IPS-18c (cell line): Measurements from ENCODE around the gene RBM23.
"Not testable (repeated sequence)": the region's sequence is repeated elsewhere in the genome, so short reads cannot be mapped to it uniquely, and the experiment has no call there.

Source experiments
- H3K4me3 ChIP-seq: 2 replicates; pipeline ENCODE4 v1.7.0; 2013; ENCODE audit warnings: low read depth, mild to moderate bottlenecking, low read length, moderate library complexity; ENCODE audit not compliant: insufficient read depth
- H3K9me3 ChIP-seq: one replicate; pipeline ENCODE4 v1.6.1; 2013; ENCODE audit warnings: mild to moderate bottlenecking, low read length, moderate library complexity; ENCODE audit not compliant: control insufficient read depth, insufficient read depth

Gene RBM23

DNA sequence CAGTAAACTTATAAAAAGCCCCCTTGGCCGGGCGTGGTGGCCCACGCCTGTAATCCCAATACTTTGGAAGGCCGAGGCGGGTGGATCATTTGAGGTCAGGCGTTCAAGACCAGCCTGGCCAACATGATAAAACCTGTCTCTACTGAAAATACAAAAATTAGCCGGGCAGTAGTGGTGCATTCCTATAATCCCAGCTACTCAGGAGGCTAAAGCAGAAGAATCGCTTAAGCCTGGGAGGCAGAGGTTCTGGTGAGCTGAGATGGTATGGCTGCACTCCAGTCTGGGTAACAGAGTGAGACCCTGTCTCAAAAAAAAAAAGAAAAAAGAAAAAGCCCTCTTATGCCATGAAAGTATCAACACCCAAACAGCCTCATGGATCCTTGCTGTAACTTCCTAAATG lies 6.6 kb upstream of the RBM23 start:
- no peak overlapping the region for H3K4me3 ChIP-seq
- H3K9me3 ChIP-seq = no peaks in the 10 kb centered on the region

DNA sequence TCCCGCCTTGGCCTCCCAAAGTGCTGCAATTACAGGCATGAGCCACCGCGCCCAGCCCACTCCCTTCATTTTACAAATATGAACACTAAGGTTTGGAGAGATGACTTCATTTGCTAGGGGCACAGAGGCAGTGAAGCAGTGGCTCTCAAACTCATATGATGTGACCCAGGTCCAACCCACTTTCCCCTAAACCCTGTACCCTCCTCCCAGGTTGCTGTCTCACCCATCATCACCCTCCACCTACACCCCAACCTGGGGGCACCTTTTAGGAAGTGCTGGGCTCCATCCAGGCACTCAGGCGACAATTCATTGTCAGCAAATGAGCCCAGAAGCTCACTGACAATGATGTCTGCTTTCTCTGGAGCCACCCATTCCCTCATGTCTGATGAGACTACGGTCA lies 4.8 kb upstream of the RBM23 start:
- H3K9me3 ChIP-seq = no peaks in the 10 kb centered on the region
- no peak overlapping the region for H3K4me3 ChIP-seq

- no peak overlapping the region for H3K4me3 ChIP-seq
- no peaks in the 10 kb centered on the region for H3K9me3 ChIP-seq
These were observed 3.3 kb upstream of the RBM23 start for GRCh38 chr14:22922294-22922693.

DNA sequence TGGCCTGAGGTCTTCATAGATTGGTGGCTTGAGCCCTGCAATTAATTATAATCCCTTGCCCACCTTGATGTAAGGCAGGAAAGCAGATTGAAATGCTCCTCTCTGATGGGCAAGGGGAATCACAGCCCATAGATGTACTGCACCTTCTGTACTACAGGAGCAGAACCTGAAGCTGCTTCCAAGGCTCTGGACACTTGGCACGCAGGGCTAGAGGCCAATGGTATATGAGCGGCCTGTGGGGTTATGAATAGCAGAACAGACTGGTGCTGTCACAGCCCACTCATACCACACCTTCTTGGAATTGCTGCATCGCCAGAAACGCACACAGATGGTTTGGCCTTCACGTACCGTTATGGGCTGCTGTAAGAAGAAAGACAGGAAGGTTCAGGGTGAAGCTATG lies 1.7 kb upstream of the RBM23 start:
- Histone ChIP-seq H3K9me3 (no peaks in the 10 kb centered on the region), H3K4me3 (no peak overlapping the region)

DNA sequence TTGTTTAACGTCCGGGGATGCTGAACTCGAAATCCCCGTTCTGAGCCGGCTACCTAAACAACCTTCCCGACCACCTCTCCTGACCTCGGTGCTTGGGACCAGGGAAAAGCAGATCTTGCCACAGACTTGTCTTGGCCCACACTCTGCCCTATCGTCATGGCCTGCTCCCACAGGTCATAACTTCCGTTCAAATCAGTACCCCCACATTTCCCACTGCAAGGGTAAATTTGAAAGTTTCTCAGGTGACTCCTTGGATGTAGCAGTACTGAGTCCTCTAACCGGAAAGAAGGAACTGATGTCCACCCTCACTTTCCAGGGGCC lies 612 bp upstream of the RBM23 start:
- peak overlapping the region; percentile 29 for H3K4me3 ChIP-seq

DNA sequence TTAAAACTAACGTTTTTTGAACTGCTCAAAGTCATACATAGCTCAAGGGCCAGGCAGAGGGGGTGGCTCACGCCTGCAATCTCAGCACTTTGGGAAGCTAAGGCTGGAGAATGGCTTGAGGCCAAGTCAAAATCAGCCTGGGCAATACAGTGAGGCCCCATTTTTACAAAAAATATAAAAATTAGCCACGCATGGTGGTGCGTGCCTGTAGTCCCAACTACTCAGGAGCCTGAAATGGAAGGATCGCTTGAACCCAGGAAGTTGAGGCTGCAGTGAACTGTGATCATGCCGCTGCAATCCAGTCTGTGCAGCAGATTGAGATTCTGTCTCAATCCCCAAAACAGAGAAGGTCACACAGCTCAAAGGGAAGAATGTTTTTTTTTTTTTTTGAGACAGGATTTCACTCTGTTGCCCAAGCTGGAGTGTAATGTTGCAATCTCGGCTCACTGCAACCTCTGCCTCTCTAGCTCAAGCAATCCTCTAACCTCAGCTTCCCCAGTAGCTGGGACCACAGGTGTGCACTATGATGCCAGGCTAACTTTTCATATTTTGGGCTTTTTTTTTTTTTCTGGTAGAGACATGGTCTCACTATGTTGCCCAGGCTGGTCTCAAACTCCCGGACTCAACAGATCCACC lies 2.9 kb downstream of the RBM23 start:
- no peak overlapping the region for H3K4me3 ChIP-seq
- peaks cover 2% of the 10 kb centered on the region for H3K9me3 ChIP-seq

More for the DNA sequence above, 612 bp upstream of the RBM23 start:
- peaks cover under 1% of the 10 kb centered on the region for H3K9me3 ChIP-seq

DNA sequence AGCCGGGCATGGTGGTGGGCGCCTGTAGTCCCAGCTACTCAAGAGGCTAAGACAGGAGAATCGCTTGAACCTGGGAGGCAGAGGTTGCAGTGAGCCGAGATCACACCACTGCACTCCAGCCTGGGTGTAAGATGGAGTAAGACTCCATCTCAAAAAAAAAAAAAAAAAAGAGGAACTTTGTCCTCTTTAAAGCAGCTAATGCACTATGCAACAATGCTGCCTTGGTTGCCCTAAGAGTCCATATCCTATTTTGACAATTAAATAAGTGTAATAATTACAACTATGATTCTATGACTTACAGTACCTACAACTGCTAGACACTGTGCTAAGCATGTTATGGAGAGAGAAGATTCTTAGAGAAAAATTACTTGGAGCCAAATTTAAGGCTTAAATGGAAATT lies 4.1 kb downstream of the RBM23 start:
- H3K4me3 ChIP-seq, H3K9me3 ChIP-seq: not testable (repeated sequence)

GRCh38 chr14:22910916-22911315 lies 8.0 kb downstream of the RBM23 start:
- peaks cover 2% of the 10 kb centered on the region for H3K9me3 ChIP-seq
- H3K4me3 ChIP-seq = no peak overlapping the region

GRCh38 chr14:22908601-22909000 lies 10.3 kb downstream of the RBM23 start:
- Histone ChIP-seq H3K9me3 (no peaks in the 10 kb centered on the region), H3K4me3 (no peak overlapping the region)

- Histone ChIP-seq H3K4me3 (no peak overlapping the region), H3K9me3 (no peaks in the 10 kb centered on the region)
These were observed 11.5 kb downstream of the RBM23 start for GRCh38 chr14:22907429-22907828.

- H3K4me3 ChIP-seq = no peak overlapping the region
- H3K9me3 ChIP-seq = no peaks in the 10 kb centered on the region
These were observed 12.9 kb downstream of the RBM23 start for GRCh38 chr14:22906073-22906472.

GRCh38 chr14:22905627-22906026 lies 13.3 kb downstream of the RBM23 start:
- Histone ChIP-seq H3K4me3 (no peak overlapping the region), H3K9me3 (no peaks in the 10 kb centered on the region)

DNA sequence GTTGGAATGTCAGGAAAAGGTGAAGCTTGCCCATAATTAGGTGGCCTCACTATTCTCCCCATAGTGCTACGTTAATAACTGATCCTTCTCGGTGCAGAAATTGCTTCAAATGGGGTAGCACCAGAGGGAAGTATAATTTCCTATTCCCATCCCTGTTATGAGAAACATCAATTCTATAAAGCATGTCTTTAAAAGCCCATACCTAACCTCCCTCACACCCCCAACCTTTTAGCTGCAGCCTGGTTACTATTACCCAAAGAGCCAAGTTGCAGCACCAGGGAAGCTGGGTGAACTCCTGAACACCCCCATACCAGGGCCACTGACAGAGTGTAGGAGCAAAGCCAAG lies 15.2 kb downstream of the RBM23 start:
- Histone ChIP-seq H3K4me3 (no peak overlapping the region), H3K9me3 (no peaks in the 10 kb centered on the region)

GRCh38 chr14:22901799-22902198 lies 17.1 kb downstream of the RBM23 start:
- Histone ChIP-seq H3K4me3 (no peak overlapping the region), H3K9me3 (no peaks in the 10 kb centered on the region)

DNA sequence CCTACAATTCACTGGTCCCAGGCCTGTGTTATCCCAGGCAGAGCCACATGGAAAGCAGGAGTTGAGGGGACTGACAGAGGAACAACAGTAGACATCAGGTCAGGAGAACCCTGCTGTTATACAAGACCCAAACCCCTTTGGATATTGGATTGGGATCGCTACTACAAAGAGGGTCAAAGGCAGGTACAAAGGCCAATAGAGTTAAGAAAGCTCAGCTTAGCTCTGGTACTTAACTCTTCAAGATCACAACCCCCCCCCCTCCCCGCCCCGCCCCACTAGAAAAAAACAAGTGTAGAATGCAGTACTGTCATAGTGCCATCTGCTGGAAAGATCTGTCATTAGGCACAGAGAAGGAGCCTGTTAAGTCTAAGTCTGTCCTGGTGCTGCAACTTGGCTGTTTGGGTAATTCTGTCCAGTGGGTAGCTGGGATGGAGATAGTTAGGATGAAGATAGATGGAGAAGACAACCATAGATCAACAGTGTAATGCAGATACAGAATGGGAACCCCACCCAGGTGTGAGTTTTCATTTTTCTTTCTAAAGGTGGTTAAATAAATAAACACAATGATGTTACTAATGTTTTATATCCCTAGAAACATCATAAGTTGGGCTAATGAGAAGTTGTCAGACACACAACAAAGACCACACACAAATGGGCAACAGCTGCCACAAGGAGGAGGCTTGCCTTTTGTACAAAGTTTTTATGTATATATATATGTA lies 18.7 kb downstream of the RBM23 start:
- Histone ChIP-seq H3K9me3 (no peaks in the 10 kb centered on the region), H3K4me3 (no peak overlapping the region)

GRCh38 chr14:22898302-22899090 lies 20.5 kb downstream of the RBM23 start:
- Histone ChIP-seq H3K4me3 (no peak overlapping the region), H3K9me3 (no peaks in the 10 kb centered on the region)

DNA sequence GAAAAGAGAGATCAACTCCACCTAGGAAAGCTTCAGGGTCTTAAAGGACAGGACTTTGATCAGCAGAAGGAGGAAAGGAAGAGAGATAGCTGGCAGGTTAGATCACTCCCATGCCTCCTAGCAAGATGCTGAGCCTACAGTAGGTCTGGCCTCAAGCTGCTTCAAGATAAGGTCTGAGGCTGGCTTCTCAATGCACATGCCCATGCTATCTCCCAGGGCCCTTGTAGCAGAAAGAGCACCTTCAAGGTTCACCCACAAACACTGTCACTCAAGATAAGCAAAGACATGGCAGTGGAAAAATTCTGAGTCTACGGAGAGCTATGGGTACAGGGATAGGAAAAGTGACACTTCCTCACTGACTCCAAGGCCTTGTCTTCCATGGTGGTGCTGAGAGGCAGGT lies 21.6 kb downstream of the RBM23 start:
- Histone ChIP-seq H3K4me3 (no peak overlapping the region), H3K9me3 (no peaks in the 10 kb centered on the region)

- Histone ChIP-seq H3K9me3 (no peaks in the 10 kb centered on the region), H3K4me3 (no peak overlapping the region)
These were observed 22.2 kb downstream of the RBM23 start for GRCh38 chr14:22896760-22897159.
